ENCODE measurements around the gene OSBPL8.

DNA sequence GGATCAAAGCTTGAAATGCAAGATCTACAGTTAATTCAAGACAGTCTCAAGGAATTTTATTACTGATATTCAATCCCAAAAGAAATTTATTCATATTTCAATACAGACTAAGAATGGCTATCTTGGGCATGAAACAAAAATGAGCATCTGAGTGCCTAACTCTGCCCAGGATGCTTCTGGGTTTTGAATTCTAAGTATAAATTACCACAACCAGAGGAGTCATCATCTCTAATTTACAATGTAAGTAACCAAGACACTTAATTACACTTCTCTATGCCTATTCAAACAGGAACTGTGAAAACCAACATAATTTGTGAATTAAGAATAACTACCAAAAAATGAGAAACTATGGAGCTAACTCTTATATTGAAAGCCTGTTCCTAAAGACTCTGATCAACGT is 14.1 kb downstream of the OSBPL8 start:
- TF ChIP-seq EZH2 (IDR thresholded peaks at IDR 0.05; ENCODE audit: borderline replicate concordance, insufficient read depth, low read depth, low read length, poor library complexity, severe bottlenecking) (no peak), CTCF (IDR thresholded peaks at IDR 0.05) (no peak)

All from B cell (primary cell).